B cell (primary cell): ENCODE measurements around the gene TBX2. TPM values are rescaled to one million over a fixed set of nuclear protein-coding genes. Genes with fewer than 3 reads are reported as not detected.

Source experiments
- ATAC-seq: fragments of 200-7000 bp; cut with Tn5 transposase; one replicate; pipeline ENCODE4 v1.10.0; 2021; ENCODE audit warnings: low read depth, mild to moderate bottlenecking, moderate number of reproducible peaks, moderate library complexity
- CTCF ChIA-PET: fragments of 350-600 bp; sonication (Branson Sonifier 250); formaldehyde crosslinking; loops from one replicate; lab custom pipeline; 2021; ENCODE audit warnings: antibody characterized with exemption, inconsistent platforms; lab: Charles Lee
- POLR2A ChIA-PET: fragments of 350-600 bp; sonication (Branson Sonifier 250); formaldehyde crosslinking; loops from one replicate; lab custom pipeline; 2021; ENCODE audit warnings: antibody characterized with exemption; lab: Charles Lee
- DNase-seq: peaks from one replicate; pipeline ENCODE4 v3.0.0; 2013
- H2AFZ ChIP-seq: 2 replicates; pipeline ENCODE4 v1.6.1; 2012; ENCODE audit warnings: mild to moderate bottlenecking, low read depth, low read length; ENCODE audit not compliant: insufficient read depth, poor library complexity, severe bottlenecking
- H3K27ac ChIP-seq, 2 donors: 1 replicate in 1 of 2; 2 replicates in 1 of 2; pipeline ENCODE4 v1.5.1; 2012 to 2013; ENCODE audit warnings: low read length in 2 of 2, mild to moderate bottlenecking in 2 of 2, moderate library complexity in 1 of 2
- H3K27me3 ChIP-seq, 4 experiments: fragments of 200-600 bp in 1 of 4; sonication (generic) in 1 of 4; replicated peaks in 1 of 4; 1 replicate in 2 of 4; 2 replicates in 2 of 4; pipeline versions ENCODE4 v1.6.1 to v1.7.0; 2013 to 2016; ENCODE audit warnings: low read length in 3 of 4, mild to moderate bottlenecking in 2 of 4, mixed read lengths in 1 of 4, moderate library complexity in 1 of 4; ENCODE audit not compliant: insufficient read depth in 4 of 4, control insufficient read depth in 3 of 4; ENCODE audit errors: control extremely low read depth in 1 of 4
- H3K36me3 ChIP-seq, 2 experiments: replicated peaks in 1 of 2; 1 replicate in 1 of 2; 2 replicates in 1 of 2; pipeline versions ENCODE4 v1.6.1 to v1.7.1; 2013; ENCODE audit warnings: low read length in 1 of 2; ENCODE audit not compliant: insufficient read depth in 2 of 2, control insufficient read depth in 1 of 2; ENCODE audit errors: control extremely low read depth in 1 of 2, extremely low read depth in 1 of 2
- H3K4me1 ChIP-seq, 2 donors: fragments of 200-600 bp in 1 of 2; sonication (generic) in 1 of 2; 1 replicate in 1 of 2; 2 replicates in 1 of 2; pipeline versions ENCODE4 v1.5.1 to v1.6.1; 2013 to 2017; ENCODE audit warnings: low read length in 2 of 2; ENCODE audit not compliant: control insufficient read depth in 2 of 2, insufficient read depth in 2 of 2
- H3K4me2 ChIP-seq: replicated peaks from 2 replicates; pipeline ENCODE3; 2012; ENCODE audit warnings: mild to moderate bottlenecking, low read depth, low read length; ENCODE audit not compliant: poor library complexity, severe bottlenecking
- H3K4me3 ChIP-seq, 5 experiments: fragments of 200-600 bp in 1 of 5; sonication (generic) in 1 of 5; 1 replicate in 3 of 5; 2 replicates in 2 of 5; pipeline versions ENCODE4 v1.5.1 to v1.7.0; 2011 to 2016; ENCODE audit warnings: low read length in 4 of 5, mild to moderate bottlenecking in 4 of 5, low read depth in 2 of 5, control low read depth in 1 of 5, moderate library complexity in 1 of 5; ENCODE audit not compliant: insufficient read depth in 1 of 5; ENCODE audit errors: control extremely low read depth in 1 of 5, extremely low read depth in 1 of 5
- H3K79me2 ChIP-seq: fragments of 200-600 bp; sonication (generic); one replicate; pipeline ENCODE4 v1.6.0; 2016; ENCODE audit warnings: low read length; ENCODE audit not compliant: control insufficient read depth, insufficient read depth
- H3K9ac ChIP-seq: fragments of 200-600 bp; sonication (generic); 2 replicates; pipeline ENCODE4 v1.6.1; 2017; ENCODE audit warnings: mild to moderate bottlenecking, low read length, moderate library complexity
- H3K9me3 ChIP-seq, 3 donors: one replicate each; pipeline versions ENCODE4 v1.6.1 to v1.7.1; 2013; ENCODE audit warnings: low read length in 2 of 3; ENCODE audit not compliant: control insufficient read depth in 2 of 3, insufficient read depth in 1 of 3; ENCODE audit errors: control extremely low read depth in 1 of 3
- H4K20me1 ChIP-seq: 2 replicates; pipeline ENCODE4 v1.6.0; 2012; ENCODE audit warnings: mild to moderate bottlenecking, low read length; ENCODE audit not compliant: insufficient read depth, control insufficient read depth, poor library complexity, severe bottlenecking
- H3K27ac Mint-ChIP-seq: one replicate; pipeline ENCODE4 v1.8.0; 2021; ENCODE audit warnings: mixed read lengths
- H3K27me3 Mint-ChIP-seq: one replicate; pipeline ENCODE4 v1.8.0; 2021; ENCODE audit warnings: mixed read lengths
- H3K4me1 Mint-ChIP-seq: one replicate; pipeline ENCODE4 v1.8.0; 2021; ENCODE audit warnings: mixed read lengths
- H3K4me3 Mint-ChIP-seq: one replicate; pipeline ENCODE4 v1.8.0; 2021; ENCODE audit warnings: mixed read lengths
- H3K9me3 Mint-ChIP-seq: one replicate; pipeline ENCODE4 v1.8.0; 2022; ENCODE audit warnings: mixed read lengths; ENCODE audit not compliant: insufficient read depth
- CTCF ChIP-seq: fragments of 200-600 bp; IDR thresholded peaks from one replicate; pipeline ENCODE4 v1.8.0; 2022; ENCODE audit warnings: antibody characterized with exemption, mild to moderate bottlenecking
- EZH2 ChIP-seq: IDR thresholded peaks from 2 replicates; pipeline ENCODE4 v1.6.1; 2012; ENCODE audit warnings: borderline replicate concordance, low read depth, mild to moderate bottlenecking, moderate library complexity, low read length; ENCODE audit not compliant: insufficient read depth, poor library complexity, severe bottlenecking
- WGBS: methylation state at CpG from one replicate; pipeline ENCODE4 v1.1.5; 2013; ENCODE audit warnings: missing lambda C conversion rate; ENCODE audit not compliant: insufficient coverage; 5-methylcytosine and 5-hydroxymethylcytosine counted together
- intact Hi-C: fragments of 100-400 bp; cut with micrococcal nuclease; formaldehyde crosslinking; loops from one replicate; pipeline ENCODE4 v1.10.0; 2022
- polyA plus RNA-seq: library from polyadenylated mRNA; depleted of rRNA; stranded (reverse); fragments of >200 nt; gene quantifications from 2 replicates; pipeline ENCODE4 v1.2.3, GENCODE V29; 2012
- total RNA-seq, 2 donors: library from RNA; stranded (reverse); fragments of 120-200 nt in 1 of 2; gene quantifications; 1 replicate in 1 of 2; 2 replicates in 1 of 2; pipeline versions ENCODE4 v1.2.3 to v1.2.4, GENCODE V29; 2013 to 2022

Gene TBX2
- total and polyA plus RNA-seq, 2 donors (not counting 1 experiment from before 2014, with no cell fraction given), result not detected

GRCh38 chr17:61416540-61417363, 17.1 kb downstream of the TBX2 start:
- peak; percentile 59 for ATAC-seq
- ChIA-PET CTCF (interaction anchor here (0.7 to 2.2 kb wide), 7 partner anchors 8 to 445 kb away, joined by 3 to 9 read pairs (median 3); no protein-coding TSS in a partner anchor), POLR2A (no interaction called here)
- Mint-ChIP-seq H3K4me3 (no peak overlapping the region), H3K27me3 (peaks cover 39% of the 10 kb centered on the region), H3K9me3 (no peaks in the 10 kb centered on the region), H3K4me1 (peaks cover 7% of the 10 kb centered on the region), H3K27ac (no peak overlapping the region)
- DNase-seq, result peak; percentile 73
- no peaks in the 10 kb centered on the region for H3K79me2 ChIP-seq
- TF ChIP-seq CTCF (peak; percentile 89), EZH2 (no peak)
- peaks cover 0 to 52% (median 16%) of the 10 kb centered on the region in 4 experiments for H3K27me3 ChIP-seq
- peaks cover 13 to 19% of the 10 kb centered on the region in 2 donors for H3K4me1 ChIP-seq
- WGBS, result 28% methylated on average over 39 of the region's 43 CpGs
- no peaks in the 10 kb centered on the region for H4K20me1 ChIP-seq
- no peaks in the 10 kb centered on the region for H3K36me3 ChIP-seq
- intact Hi-C loops, result loop anchor here (1.0 to 10.0 kb wide), 2 partner anchors 421 to 698 kb away; no protein-coding TSS in a partner anchor
- peak overlapping the region; percentile 50 for H3K4me2 ChIP-seq
- H2AFZ ChIP-seq, result peak overlapping the region; percentile 60
- H3K9ac ChIP-seq, result peak overlapping the region; percentile 0
- no peak overlapping the region for H3K4me3 ChIP-seq
- H3K27ac ChIP-seq, result no peak overlapping the region
- peaks cover 0 to 10% (median 0%) of the 10 kb centered on the region in 3 donors for H3K9me3 ChIP-seq

GRCh38 chr17:61418449-61418848, 18.8 kb downstream of the TBX2 start:
- Histone ChIP-seq H3K4me2 (no peak overlapping the region), H3K4me1 (peaks cover 6 to 7% of the 10 kb centered on the region in 2 donors), H3K9ac (no peak overlapping the region), H4K20me1 (no peaks in the 10 kb centered on the region), H3K4me3 (no peak overlapping the region), H2AFZ (no peak overlapping the region), H3K27ac (no peak overlapping the region), H3K9me3 (peaks cover 0 to under 1% (median 0%) of the 10 kb centered on the region in 3 donors), H3K27me3 (peaks cover 0 to 41% (median 8%) of the 10 kb centered on the region in 4 experiments), H3K36me3 (no peaks in the 10 kb centered on the region), H3K79me2 (no peaks in the 10 kb centered on the region)
- ChIA-PET POLR2A (no interaction called here), CTCF (no interaction called here)
- DNase-seq (no peak), ATAC-seq (no peak)
- Mint-ChIP-seq H3K4me1 (peaks cover 4% of the 10 kb centered on the region), H3K4me3 (no peak overlapping the region), H3K27ac (no peak overlapping the region), H3K9me3 (no peaks in the 10 kb centered on the region), H3K27me3 (peaks cover 50% of the 10 kb centered on the region)
- intact Hi-C loops, result loop anchor here (10.0 kb wide), 1 partner anchor 696 kb away; no protein-coding TSS in a partner anchor
- no peak for TF ChIP-seq CTCF
- no CpG with 5 or more reads among the region's 2 CpGs for WGBS
